HG02885 (cell line): ENCODE results near the gene SLC10A1.

Source experiments
- ATAC-seq: cut with Tn5 transposase; IDR thresholded peaks from one replicate; pipeline ENCODE4 v1.9.1; 2021; ENCODE audit warnings: mild to moderate bottlenecking; ENCODE audit not compliant: unreplicated experiment, poor library complexity

Gene SLC10A1

GRCh38 chr14:69727860-69728259 is 69.2 kb downstream of the SLC10A1 start:
- no peak for ATAC-seq

- ATAC-seq, result peak; percentile 89
Observed at GRCh38 chr14:69726761-69727511, 70.1 kb downstream of the SLC10A1 start.
